Fibroblast of lung (primary cell): Measurements from ENCODE around the gene LRMDA. TPM values are rescaled to one million over a fixed set of nuclear protein-coding genes. Genes with fewer than 3 reads are reported as not detected.

Source experiments
- DNase-seq, 2 donors: peaks; one replicate each; pipeline versions ENCODE4 v3.0.0 to v3.0.0-alpha.2; 2010; ENCODE audit warnings: low read depth in 2 of 2
- H2AFZ ChIP-seq: 2 replicates; pipeline ENCODE4 v1.5.1; 2012; ENCODE audit warnings: low read length, control low read depth, inconsistent platforms
- H3K27ac ChIP-seq: 2 replicates; pipeline ENCODE4 v1.5.1; 2011; ENCODE audit warnings: low read length, control low read depth; ENCODE audit not compliant: insufficient read depth
- H3K27me3 ChIP-seq: 2 replicates; pipeline ENCODE4 v1.5.1; 2011; ENCODE audit warnings: mild to moderate bottlenecking, low read length; ENCODE audit not compliant: control insufficient read depth, insufficient read depth
- H3K36me3 ChIP-seq: 2 replicates; pipeline ENCODE4 v1.5.1; 2011; ENCODE audit warnings: low read length; ENCODE audit not compliant: control insufficient read depth, insufficient read depth
- H3K4me1 ChIP-seq: 2 replicates; pipeline ENCODE4 v1.5.1; 2011; ENCODE audit warnings: low read length; ENCODE audit not compliant: control insufficient read depth, insufficient read depth; ENCODE audit errors: extremely low read depth
- H3K4me2 ChIP-seq: 2 replicates; pipeline ENCODE4 v1.5.1; 2011; ENCODE audit warnings: low read length, control low read depth; ENCODE audit not compliant: insufficient read depth; ENCODE audit errors: extremely low read depth
- H3K4me3 ChIP-seq, 4 experiments: fragments of 200-600 bp in 1 of 4; sonication (generic) in 1 of 4; replicated peaks in 1 of 4; 2 replicates each; pipeline ENCODE4 v1.5.1; 2011 to 2016; ENCODE audit warnings: low read length in 4 of 4, low read depth in 3 of 4, mild to moderate bottlenecking in 3 of 4, control low read depth in 2 of 4, inconsistent platforms in 1 of 4, mixed read lengths in 1 of 4; ENCODE audit not compliant: insufficient read depth in 1 of 4; ENCODE audit errors: control extremely low read depth in 1 of 4
- H3K79me2 ChIP-seq: 2 replicates; pipeline ENCODE4 v1.5.1; 2012; ENCODE audit warnings: mild to moderate bottlenecking, low read length, inconsistent platforms; ENCODE audit not compliant: control insufficient read depth, insufficient read depth
- H3K9ac ChIP-seq: 2 replicates; pipeline ENCODE4 v1.5.1; 2011; ENCODE audit warnings: mild to moderate bottlenecking, low read length, control low read depth; ENCODE audit not compliant: insufficient read depth
- H3K9me3 ChIP-seq: 2 replicates; pipeline ENCODE4 v1.5.1; 2012; ENCODE audit warnings: low read depth, low read length; ENCODE audit not compliant: control insufficient read depth, insufficient read depth
- H4K20me1 ChIP-seq: 2 replicates; pipeline ENCODE4 v1.5.1; 2011; ENCODE audit warnings: low read length; ENCODE audit not compliant: control insufficient read depth, insufficient read depth; ENCODE audit errors: extremely low read depth
- CTCF ChIP-seq, 2 donors: IDR thresholded peaks in 1 of 2; conservative IDR thresholded peaks in 1 of 2; 1 replicate in 1 of 2; 2 replicates in 1 of 2; pipeline ENCODE4 v1.5.1; 2011 to 2012; ENCODE audit warnings: low read length in 2 of 2, control low read depth in 1 of 2, inconsistent platforms in 1 of 2, low read depth in 1 of 2, mild to moderate bottlenecking in 1 of 2
- EZH2 ChIP-seq: IDR thresholded peaks from 2 replicates; pipeline ENCODE4 v1.5.1; 2012; ENCODE audit warnings: low read length, control low read depth, mild to moderate bottlenecking; ENCODE audit errors: missing control alignments
- polyA plus RNA-seq, 2 donors: library from polyadenylated mRNA; depleted of rRNA in 1 of 2; stranded (reverse) in 1 of 2; unstranded in 1 of 2; fragments of >200 nt; gene quantifications; 2 replicates each; pipeline ENCODE4 v1.2.1, GENCODE V29; 2011 to 2012; ENCODE audit warnings: missing spikeins in 1 of 2
- total RNA-seq: library from RNA; depleted of rRNA; stranded (reverse); fragments of >200 nt; gene quantifications from 2 replicates; pipeline ENCODE4 v1.2.1, GENCODE V29; 2014

LRMDA gene
- total and polyA plus RNA-seq, 2 donors (not counting 1 experiment from before 2014, with no cell fraction given) = 1.7 to 2.0 TPM

GRCh38 chr10:76492678-76493472, 1061.5 kb downstream of the LRMDA start:
- no peak for DNase-seq
- H4K20me1 ChIP-seq = no peaks in the 10 kb centered on the region
- H3K4me3 ChIP-seq = no peak overlapping the region
- H3K9me3 ChIP-seq = no peaks in the 10 kb centered on the region
- no peaks in the 10 kb centered on the region for H3K27me3 ChIP-seq
- TF ChIP-seq CTCF (conservative IDR thresholded peaks at IDR 0.05 in 1 of 2, IDR thresholded peaks at IDR 0.05 in 1 of 2; ENCODE audit: low read depth in 1 of 2, low read length in 2 of 2) (no peak), EZH2 (no peak)
- no peak overlapping the region for H2AFZ ChIP-seq
- H3K4me2 ChIP-seq = no peak overlapping the region
- no peaks in the 10 kb centered on the region for H3K79me2 ChIP-seq
- no peak overlapping the region for H3K27ac ChIP-seq
- H3K9ac ChIP-seq = no peak overlapping the region
- H3K36me3 ChIP-seq = no peaks in the 10 kb centered on the region
- no peaks in the 10 kb centered on the region for H3K4me1 ChIP-seq

GRCh38 chr10:76497666-76498065, 1066.2 kb downstream of the LRMDA start:
- no peak for DNase-seq
- H4K20me1 ChIP-seq = no peaks in the 10 kb centered on the region
- TF ChIP-seq EZH2 (no peak), CTCF (conservative IDR thresholded peaks at IDR 0.05 in 1 of 2, IDR thresholded peaks at IDR 0.05 in 1 of 2; ENCODE audit: low read depth in 1 of 2, low read length in 2 of 2) (no peak)
- H3K4me1 ChIP-seq = no peaks in the 10 kb centered on the region
- no peak overlapping the region for H3K9ac ChIP-seq
- no peak overlapping the region for H3K4me2 ChIP-seq
- H3K27me3 ChIP-seq = no peaks in the 10 kb centered on the region
- no peak overlapping the region for H3K27ac ChIP-seq
- no peaks in the 10 kb centered on the region for H3K9me3 ChIP-seq
- no peaks in the 10 kb centered on the region for H3K79me2 ChIP-seq
- H3K36me3 ChIP-seq = no peaks in the 10 kb centered on the region
- no peak overlapping the region for H3K4me3 ChIP-seq
- no peak overlapping the region for H2AFZ ChIP-seq

GRCh38 chr10:76504823-76505222, 1073.4 kb downstream of the LRMDA start:
- Histone ChIP-seq H2AFZ (no peak overlapping the region), H3K4me1 (no peaks in the 10 kb centered on the region), H3K9ac (no peak overlapping the region), H3K9me3 (no peaks in the 10 kb centered on the region), H4K20me1 (no peaks in the 10 kb centered on the region), H3K27me3 (no peaks in the 10 kb centered on the region), H3K79me2 (no peaks in the 10 kb centered on the region), H3K4me3 (no peak overlapping the region), H3K36me3 (no peaks in the 10 kb centered on the region), H3K4me2 (no peak overlapping the region), H3K27ac (no peak overlapping the region)
- TF ChIP-seq CTCF (conservative IDR thresholded peaks at IDR 0.05 in 1 of 2, IDR thresholded peaks at IDR 0.05 in 1 of 2; ENCODE audit: low read depth in 1 of 2, low read length in 2 of 2) = no peak
- TF ChIP-seq EZH2 = no peak
- no peak for DNase-seq
